Nephron progenitor cell (in vitro differentiated cells): ENCODE results near the gene IRF2BPL.

Experiments used
- DNase-seq: peaks from one replicate; pipeline ENCODE4 v3.0.0; 2021
- H3K27ac Mint-ChIP-seq: 2 replicates; pipeline ENCODE4 v1.8.0; 2021; ENCODE audit warnings: mild to moderate bottlenecking, moderate library complexity, mixed read lengths
- H3K27me3 Mint-ChIP-seq: 2 replicates; pipeline ENCODE4 v1.8.0; 2021; ENCODE audit warnings: mild to moderate bottlenecking, low read depth, mixed read lengths; ENCODE audit not compliant: poor library complexity
- H3K36me3 Mint-ChIP-seq: 2 replicates; pipeline ENCODE4 v1.8.0; 2021; ENCODE audit warnings: low read depth, mixed read lengths
- H3K4me1 Mint-ChIP-seq: 2 replicates; pipeline ENCODE4 v1.8.0; 2021; ENCODE audit warnings: mixed read lengths
- H3K4me3 Mint-ChIP-seq: 2 replicates; pipeline ENCODE4 v1.8.0; 2021; ENCODE audit warnings: mild to moderate bottlenecking, moderate library complexity, mixed read lengths
- H3K9me3 Mint-ChIP-seq: 2 replicates; pipeline ENCODE4 v1.8.0; 2021; ENCODE audit warnings: mild to moderate bottlenecking, moderate library complexity, mixed read lengths
- CTCF ChIP-seq: fragments of 200-600 bp; sonication (generic); IDR thresholded peaks from 2 replicates; pipeline ENCODE4 v1.5.0; 2021; ENCODE audit warnings: antibody characterized with exemption

The IRF2BPL gene

GRCh38 chr14:77058785-77059184, 30.3 kb upstream of the IRF2BPL start:
- Mint-ChIP-seq H3K27me3 (peaks cover 18% of the 10 kb centered on the region), H3K9me3 (peaks cover 15% of the 10 kb centered on the region)
- DNase-seq = no peak

GRCh38 chr14:77058117-77058516, 29.6 kb upstream of the IRF2BPL start:
- Mint-ChIP-seq H3K27me3 (peaks cover 23% of the 10 kb centered on the region), H3K27ac (no peak overlapping the region), H3K4me1 (peaks cover 20% of the 10 kb centered on the region), H3K4me3 (no peak overlapping the region), H3K36me3 (no peaks in the 10 kb centered on the region), H3K9me3 (peaks cover 15% of the 10 kb centered on the region)
- no peak for DNase-seq
- TF ChIP-seq CTCF = no peak

More at GRCh38 chr14:77058785-77059184, 30.3 kb upstream of the IRF2BPL start:
- H3K36me3 Mint-ChIP-seq = no peaks in the 10 kb centered on the region
- H3K27ac Mint-ChIP-seq = no peak overlapping the region
- H3K4me1 Mint-ChIP-seq = peaks cover 27% of the 10 kb centered on the region
- H3K4me3 Mint-ChIP-seq = no peak overlapping the region
- no peak for TF ChIP-seq CTCF

DNA sequence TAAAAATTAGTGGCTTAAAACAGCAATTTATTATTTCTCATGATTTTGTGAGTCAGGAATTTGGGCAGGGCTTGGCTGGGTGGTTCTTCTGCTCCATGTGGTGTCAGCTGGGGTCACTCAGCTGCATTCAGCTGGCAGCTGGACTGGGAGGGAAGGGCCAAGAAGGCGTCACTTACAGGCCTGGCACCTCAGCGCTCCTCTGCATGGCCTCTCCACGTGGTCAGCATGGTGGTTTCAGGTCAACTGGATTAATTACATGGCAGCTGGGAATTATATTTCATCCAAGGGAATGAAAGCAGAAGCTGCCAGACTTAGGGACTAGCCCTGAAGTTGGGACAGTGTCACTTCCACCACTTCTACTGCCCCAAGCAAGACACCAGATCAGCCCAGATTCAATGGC, 27.5 kb upstream of the IRF2BPL start:
- Mint-ChIP-seq H3K27me3 (peaks cover 23% of the 10 kb centered on the region), H3K9me3 (peaks cover 15% of the 10 kb centered on the region), H3K36me3 (no peaks in the 10 kb centered on the region), H3K4me3 (no peak overlapping the region), H3K27ac (no peak overlapping the region), H3K4me1 (peaks cover 27% of the 10 kb centered on the region)
- DNase-seq = no peak
- TF ChIP-seq CTCF = no peak

DNA sequence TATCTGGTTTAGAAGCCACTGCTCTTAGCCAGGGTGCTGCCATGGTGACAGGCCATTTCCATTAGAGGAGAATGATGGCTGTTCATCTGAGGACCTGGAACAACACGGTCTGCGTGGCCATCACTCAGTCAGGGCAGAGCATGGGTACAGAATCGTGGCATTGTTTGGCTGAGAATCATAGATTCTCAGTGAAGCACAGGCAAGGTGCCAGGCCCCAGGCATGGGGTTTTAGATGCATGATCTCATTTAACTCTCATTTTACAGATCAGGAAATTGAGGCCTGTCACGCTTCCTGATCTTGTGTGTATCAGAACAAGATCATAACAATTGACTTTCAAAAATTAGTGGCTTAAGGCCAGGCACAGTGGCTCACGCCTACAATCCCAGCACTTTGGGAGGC, 26.8 kb upstream of the IRF2BPL start:
- H3K9me3 Mint-ChIP-seq = peaks cover 15% of the 10 kb centered on the region
- no peak overlapping the region for H3K27ac Mint-ChIP-seq
- no peak for DNase-seq
- no peaks in the 10 kb centered on the region for H3K36me3 Mint-ChIP-seq
- no peak for TF ChIP-seq CTCF
- peaks cover 23% of the 10 kb centered on the region for H3K27me3 Mint-ChIP-seq
- peaks cover 34% of the 10 kb centered on the region for H3K4me1 Mint-ChIP-seq
- no peak overlapping the region for H3K4me3 Mint-ChIP-seq

DNA sequence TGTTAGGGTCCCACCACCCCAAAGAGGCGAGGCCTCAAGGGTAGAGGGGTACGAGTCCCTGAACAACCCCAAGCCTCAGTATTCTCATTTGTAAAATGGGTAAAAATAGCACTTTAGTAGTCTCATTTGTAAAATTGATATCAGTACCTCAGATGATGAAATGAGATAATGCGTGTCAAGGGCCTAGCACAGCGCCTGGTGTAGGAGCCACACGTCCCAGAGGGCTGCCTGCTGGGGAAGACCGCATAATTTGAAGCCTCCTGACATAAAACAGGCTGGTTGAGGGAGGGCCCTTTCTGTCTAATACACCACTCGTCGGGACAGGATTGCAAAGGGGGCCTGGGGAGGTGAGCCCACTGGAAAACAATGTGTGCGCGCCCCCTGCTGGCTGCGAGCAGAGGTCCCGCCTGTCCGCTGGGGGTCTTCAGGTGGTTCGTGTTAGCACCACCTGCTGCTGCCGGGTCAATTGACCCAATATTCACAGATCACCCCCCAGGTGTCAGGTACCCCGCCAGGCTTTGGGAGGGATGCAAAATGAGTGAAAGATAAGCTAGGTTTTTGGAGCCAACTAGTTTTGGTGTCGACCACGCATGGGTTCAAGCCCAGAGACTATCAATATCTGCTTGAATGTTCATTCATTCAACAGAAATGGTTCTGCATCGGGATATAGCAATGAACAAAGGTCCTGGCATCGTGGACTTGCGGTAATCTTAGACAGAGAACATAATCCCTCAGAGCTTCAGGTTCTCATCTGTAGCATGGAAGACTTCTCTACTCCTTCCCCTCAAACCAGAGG, 24.7 kb upstream of the IRF2BPL start:
- Mint-ChIP-seq H3K9me3 (peaks cover 15% of the 10 kb centered on the region), H3K27me3 (peaks cover 16% of the 10 kb centered on the region), H3K36me3 (no peaks in the 10 kb centered on the region), H3K27ac (no peak overlapping the region), H3K4me1 (peaks cover 22% of the 10 kb centered on the region), H3K4me3 (no peak overlapping the region)
- TF ChIP-seq CTCF = peak; percentile 89
- peak; percentile 90 for DNase-seq
